Activated naive CD8-positive, alpha-beta T cell treated with anti-CD3 and anti-CD28 coated beads, Interleukin-2, amount 10 ng/mL, durations not matched to agents 7 days and 5 days (primary cell): ENCODE data around the gene TAC3. TPM values are rescaled to one million over a fixed set of nuclear protein-coding genes. Genes with fewer than 3 reads are reported as not detected.
"Not testable (repeated sequence)": the region's sequence is repeated elsewhere in the genome, so short reads cannot be mapped to it uniquely, and the experiment has no call there.

Source experiments
- ATAC-seq: fragments of 150-1000 bp; cut with Tn5 transposase; one replicate; pipeline ENCODE4 v1.10.0; 2021; ENCODE audit warnings: low read depth, moderate library complexity
- POLR2A ChIA-PET: fragments of 350-600 bp; sonication (Branson Sonifier 250); formaldehyde crosslinking; loops from one replicate; lab custom pipeline; 2021; ENCODE audit warnings: antibody characterized with exemption; lab: Charles Lee
- DNase-seq: peaks from one replicate; pipeline ENCODE4 v3.0.0; 2021
- H3K27ac Mint-ChIP-seq: one replicate; pipeline ENCODE4 v1.8.0; 2022; ENCODE audit warnings: mild to moderate bottlenecking, mixed read lengths
- H3K27me3 Mint-ChIP-seq: one replicate; pipeline ENCODE4 v1.8.0; 2022; ENCODE audit warnings: mild to moderate bottlenecking, moderate library complexity, mixed read lengths
- H3K36me3 Mint-ChIP-seq: one replicate; pipeline ENCODE4 v1.8.0; 2021; ENCODE audit warnings: mild to moderate bottlenecking, mixed read lengths
- H3K4me1 Mint-ChIP-seq: one replicate; pipeline ENCODE4 v1.8.0; 2021; ENCODE audit warnings: mixed read lengths
- H3K4me3 Mint-ChIP-seq: one replicate; pipeline ENCODE4 v1.8.0; 2022; ENCODE audit warnings: mild to moderate bottlenecking, moderate library complexity, mixed read lengths
- H3K9me3 Mint-ChIP-seq: one replicate; pipeline ENCODE4 v1.8.0; 2021; ENCODE audit warnings: mixed read lengths
- total RNA-seq, 2 experiments: library from RNA; stranded (reverse); gene quantifications; one replicate each; pipeline ENCODE4 v1.2.3, GENCODE V29; 2021

The TAC3 gene
- total RNA-seq, 2 experiments from 2014 or later: 0.34 to 0.53 TPM

GRCh38 chr12:56995930-56996496 is 20.3 kb downstream of the TAC3 start:
- Mint-ChIP-seq H3K4me3 (no peak overlapping the region), H3K27me3 (no peaks in the 10 kb centered on the region), H3K36me3 (peaks cover 10% of the 10 kb centered on the region), H3K27ac (no peak overlapping the region), H3K4me1 (peaks cover 31% of the 10 kb centered on the region), H3K9me3 (no peaks in the 10 kb centered on the region)
- POLR2A ChIA-PET: no interaction called here
- ATAC-seq (no peak), DNase-seq (no peak)

GRCh38 chr12:56995201-56995929 is 21.0 kb downstream of the TAC3 start:
- no peak overlapping the region for H3K4me3 Mint-ChIP-seq
- peaks cover 30% of the 10 kb centered on the region for H3K4me1 Mint-ChIP-seq
- H3K9me3 Mint-ChIP-seq: no peaks in the 10 kb centered on the region
- no peaks in the 10 kb centered on the region for H3K27me3 Mint-ChIP-seq
- no peak for ATAC-seq
- peaks cover 10% of the 10 kb centered on the region for H3K36me3 Mint-ChIP-seq
- POLR2A ChIA-PET: interaction anchor here (1.2 kb wide), 1 partner anchor 117 kb away, joined by 4 read pairs; no protein-coding TSS in a partner anchor
- no peak overlapping the region for H3K27ac Mint-ChIP-seq
- no peak for DNase-seq

GRCh38 chr12:56994231-56994746 is 22.0 kb downstream of the TAC3 start:
- POLR2A ChIA-PET: interaction anchor here (1.2 kb wide), 1 partner anchor 118 kb away, joined by 4 read pairs; no protein-coding TSS in a partner anchor
- H3K9me3 Mint-ChIP-seq: no peaks in the 10 kb centered on the region
- H3K27me3 Mint-ChIP-seq: peaks cover 5% of the 10 kb centered on the region
- no peak for DNase-seq
- H3K4me3 Mint-ChIP-seq: no peak overlapping the region
- no peak overlapping the region for H3K27ac Mint-ChIP-seq
- ATAC-seq: no peak
- peaks cover 6% of the 10 kb centered on the region for H3K36me3 Mint-ChIP-seq
- peaks cover 20% of the 10 kb centered on the region for H3K4me1 Mint-ChIP-seq

- H3K36me3 Mint-ChIP-seq: peaks cover 1% of the 10 kb centered on the region
- H3K4me3 Mint-ChIP-seq: no peak overlapping the region
- no peaks in the 10 kb centered on the region for H3K9me3 Mint-ChIP-seq
- POLR2A ChIA-PET: no interaction called here
- no peak overlapping the region for H3K27ac Mint-ChIP-seq
- ATAC-seq (no peak), DNase-seq (no peak)
- H3K27me3 Mint-ChIP-seq: peaks cover 8% of the 10 kb centered on the region
- H3K4me1 Mint-ChIP-seq: peaks cover 12% of the 10 kb centered on the region
These were observed 23.0 kb downstream of the TAC3 start for GRCh38 chr12:56993346-56993745.

- no peaks in the 10 kb centered on the region for H3K9me3 Mint-ChIP-seq
- peaks cover 8% of the 10 kb centered on the region for H3K27me3 Mint-ChIP-seq
- H3K4me1 Mint-ChIP-seq: peaks cover 14% of the 10 kb centered on the region
- POLR2A ChIA-PET: no interaction called here
- ATAC-seq (no peak), DNase-seq (no peak)
- no peak overlapping the region for H3K4me3 Mint-ChIP-seq
- no peaks in the 10 kb centered on the region for H3K36me3 Mint-ChIP-seq
- H3K27ac Mint-ChIP-seq: peak overlapping the region; percentile 11
These were observed 24.7 kb downstream of the TAC3 start for GRCh38 chr12:56991319-56992246.

GRCh38 chr12:56990648-56991318 is 25.5 kb downstream of the TAC3 start:
- Mint-ChIP-seq H3K27ac (no peak overlapping the region), H3K4me3 (no peak overlapping the region), H3K9me3 (no peaks in the 10 kb centered on the region), H3K27me3 (peaks cover 8% of the 10 kb centered on the region), H3K36me3 (no peaks in the 10 kb centered on the region), H3K4me1 (peaks cover 15% of the 10 kb centered on the region)
- DNase-seq (no peak), ATAC-seq (no peak)
- POLR2A ChIA-PET: no interaction called here

- H3K4me1 Mint-ChIP-seq: peaks cover 15% of the 10 kb centered on the region
- DNase-seq: no peak
- POLR2A ChIA-PET: no interaction called here
- peak overlapping the region; percentile 46 for H3K27ac Mint-ChIP-seq
- no peaks in the 10 kb centered on the region for H3K9me3 Mint-ChIP-seq
- ATAC-seq: no peak
- peaks cover 8% of the 10 kb centered on the region for H3K27me3 Mint-ChIP-seq
- H3K4me3 Mint-ChIP-seq: no peak overlapping the region
- no peaks in the 10 kb centered on the region for H3K36me3 Mint-ChIP-seq
These were observed 26.3 kb downstream of the TAC3 start for GRCh38 chr12:56989861-56990610.

GRCh38 chr12:56988207-56988739 is 28.1 kb downstream of the TAC3 start:
- no peak for ATAC-seq
- Mint-ChIP-seq H3K9me3 (no peaks in the 10 kb centered on the region), H3K36me3 (no peaks in the 10 kb centered on the region), H3K4me3 (no peak overlapping the region), H3K27me3 (peaks cover 8% of the 10 kb centered on the region), H3K4me1 (peaks cover 15% of the 10 kb centered on the region), H3K27ac (no peak overlapping the region)
- POLR2A ChIA-PET: interaction anchor here (0.9 kb wide), 1 partner anchor 237 kb away, joined by 4 read pairs; no protein-coding TSS in a partner anchor
- DNase-seq: no peak

- H3K36me3 Mint-ChIP-seq: no peaks in the 10 kb centered on the region
- DNase-seq (peak; percentile 80), ATAC-seq (peak; percentile 75)
- no peak overlapping the region for H3K4me3 Mint-ChIP-seq
- H3K4me1 Mint-ChIP-seq: peaks cover 15% of the 10 kb centered on the region
- POLR2A ChIA-PET: interaction anchor here (0.6 to 0.9 kb wide), 2 partner anchors 236 to 451 kb away, joined by 3 to 4 read pairs; no protein-coding TSS in a partner anchor
- no peak overlapping the region for H3K27ac Mint-ChIP-seq
- no peaks in the 10 kb centered on the region for H3K9me3 Mint-ChIP-seq
- H3K27me3 Mint-ChIP-seq: peaks cover 8% of the 10 kb centered on the region
These were observed 28.7 kb downstream of the TAC3 start for GRCh38 chr12:56987551-56988053.

GRCh38 chr12:56987011-56987410 is 29.3 kb downstream of the TAC3 start:
- Mint-ChIP-seq H3K4me3 (no peak overlapping the region), H3K9me3 (no peaks in the 10 kb centered on the region), H3K4me1 (peaks cover 15% of the 10 kb centered on the region), H3K36me3 (no peaks in the 10 kb centered on the region), H3K27me3 (peaks cover 8% of the 10 kb centered on the region), H3K27ac (no peak overlapping the region)
- POLR2A ChIA-PET: no interaction called here
- DNase-seq (no peak), ATAC-seq (no peak)

- H3K27ac Mint-ChIP-seq, ATAC-seq: not testable (repeated sequence)
These were observed 30.6 kb downstream of the TAC3 start for GRCh38 chr12:56985714-56986113.

GRCh38 chr12:56983386-56983785 is 32.9 kb downstream of the TAC3 start:
- DNase-seq (no peak), ATAC-seq (no peak)
- no peak overlapping the region for H3K4me3 Mint-ChIP-seq
- H3K27me3 Mint-ChIP-seq: no peaks in the 10 kb centered on the region
- H3K4me1 Mint-ChIP-seq: peaks cover 4% of the 10 kb centered on the region
- POLR2A ChIA-PET: no interaction called here
- no peaks in the 10 kb centered on the region for H3K36me3 Mint-ChIP-seq
- H3K9me3 Mint-ChIP-seq: no peaks in the 10 kb centered on the region
- H3K27ac Mint-ChIP-seq: no peak overlapping the region

More at GRCh38 chr12:56985714-56986113, 30.6 kb downstream of the TAC3 start:
- H3K4me3 Mint-ChIP-seq, DNase-seq, H3K36me3 Mint-ChIP-seq, H3K4me1 Mint-ChIP-seq, H3K9me3 Mint-ChIP-seq, H3K27me3 Mint-ChIP-seq, POLR2A ChIA-PET: not testable (repeated sequence)
